GM12878 (cell line): ENCODE data around the gene CALD1. TPM values are rescaled to one million over a fixed set of nuclear protein-coding genes. Genes with fewer than 3 reads are reported as not detected.
A peak's percentile ranks its signal among the peaks of the same experiment; 100 is the strongest.

Source experiments
- ATF2 ChIP-seq: IDR thresholded peaks from 2 replicates; pipeline ENCODE4 v1.6.1; 2012; ENCODE audit warnings: low read length, inconsistent platforms
- CBX5 ChIP-seq: sonication (generic); IDR thresholded peaks from 2 replicates; pipeline ENCODE4 v1.6.1; 2016; ENCODE audit warnings: low read depth, moderate library complexity, mild to moderate bottlenecking, inconsistent platforms
- EED ChIP-seq: sonication (generic); IDR thresholded peaks from 2 replicates; pipeline ENCODE4 v1.6.1; 2016; ENCODE audit warnings: antibody characterized with exemption, low read depth
- EP300 ChIP-seq, 2 experiments: fragments of 150-350 bp in 1 of 2; IDR thresholded peaks; 2 replicates each; pipeline ENCODE4 v1.6.1; 2011 to 2012; ENCODE audit warnings: low read depth in 2 of 2, low read length in 2 of 2, borderline replicate concordance in 1 of 2, improper control_type of control experiment in 1 of 2, inconsistent platforms in 1 of 2; ENCODE audit not compliant: control insufficient read depth in 1 of 2
- HDAC2 ChIP-seq: fragments of 200-600 bp; sonication (generic); IDR thresholded peaks from 2 replicates; pipeline ENCODE4 v1.6.1; 2017
- HDAC6 ChIP-seq: fragments of 200-600 bp; sonication (generic); IDR thresholded peaks from one replicate; pipeline ENCODE4 v1.8.0; 2017; ENCODE audit warnings: antibody characterized with exemption; ENCODE audit not compliant: unreplicated experiment
- JUNB ChIP-seq: IDR thresholded peaks from 2 replicates; pipeline ENCODE4 v1.6.1; 2016; ENCODE audit warnings: antibody characterized with exemption, mild to moderate bottlenecking
- NFIC ChIP-seq: IDR thresholded peaks from 2 replicates; pipeline ENCODE4 v1.6.1; 2012; ENCODE audit warnings: low read depth, mild to moderate bottlenecking, inconsistent platforms, low read length, moderate library complexity
- NRF1 ChIP-seq: conservative IDR thresholded peaks from 2 replicates; pipeline ENCODE4 v1.6.1; 2011; ENCODE audit warnings: mild to moderate bottlenecking, low read depth, low read length, improper control_type of control experiment
- PBX3 ChIP-seq: IDR thresholded peaks from 2 replicates; pipeline ENCODE4 v1.6.1; 2011; ENCODE audit warnings: mild to moderate bottlenecking, low read depth, low read length, moderate library complexity; ENCODE audit not compliant: insufficient replicate concordance
- RFX5 ChIP-seq: IDR thresholded peaks from 2 replicates; pipeline ENCODE4 v1.6.1; 2011; ENCODE audit warnings: low read depth, low read length, improper control_type of control experiment
- STAT3 ChIP-seq: IDR thresholded peaks from 2 replicates; pipeline ENCODE4 v1.6.1; 2011; ENCODE audit warnings: low read depth, low read length, improper control_type of control experiment
- TCF7 ChIP-seq: IDR thresholded peaks from 2 replicates; pipeline ENCODE4 v1.6.1; 2014; ENCODE audit warnings: antibody characterized with exemption, borderline replicate concordance
- USF1 ChIP-seq: IDR thresholded peaks from 2 replicates; pipeline ENCODE4 v1.6.1; 2011; ENCODE audit warnings: borderline replicate concordance, low read depth, mild to moderate bottlenecking, moderate library complexity, mixed read lengths, low read length; ENCODE audit not compliant: insufficient read depth; ENCODE audit errors: extremely low read length
- ZBED1 ChIP-seq: IDR thresholded peaks from 2 replicates; pipeline ENCODE4 v1.6.1; 2016; ENCODE audit warnings: borderline replicate concordance
- ZNF622 ChIP-seq: fragments of 450-650 bp; IDR thresholded peaks from 2 replicates; pipeline ENCODE4 v1.6.1; 2017; ENCODE audit warnings: mild to moderate bottlenecking, inconsistent platforms
- polyA plus RNA-seq, 11 experiments: library from polyadenylated mRNA; depleted of rRNA in 4 of 11; unstranded in 6 of 11; stranded (reverse) in 5 of 11; fragments of >200 nt; fragmentation: Nextera tagmentation in 4 of 11; fragmentation: Illumina TruSeq in 1 of 11; extraction: Ambion mirVana in 4 of 11; extraction: Trizol in 1 of 11; gene quantifications; 1 replicate in 1 of 11; 2 replicates in 10 of 11; pipeline versions ENCODE4 v1.2.1 to v1.2.3, GENCODE V29; 2011 to 2016; ENCODE audit warnings: inconsistent platforms in 2 of 11, missing spikeins in 2 of 11, low read depth in 1 of 11
- total RNA-seq, 4 experiments: library from RNA; depleted of rRNA in 3 of 4; stranded (reverse); fragments of >200 nt in 3 of 4; fragmentation: Illumina TruSeq in 1 of 4; extraction: Trizol in 1 of 4; gene quantifications; 2 replicates each; pipeline versions ENCODE4 v1.2.1 to v1.2.3, GENCODE V29; 2013 to 2021
- TF ChIP-seq, protein P1 (sequence below): IDR thresholded peaks from 2 replicates; pipeline ENCODE4 v1.6.1; 2012; ENCODE audit warnings: improper control_type of control experiment, low read depth, low read length; ENCODE audit not compliant: insufficient replicate concordance
- TF ChIP-seq, protein P2 (sequence below): fragments of 450-650 bp; IDR thresholded peaks from 2 replicates; pipeline ENCODE4 v1.6.1; 2017; ENCODE audit warnings: mild to moderate bottlenecking

Gene CALD1
- total and polyA plus RNA-seq, 10 of the 15 experiments (the other 5 are each of a cell fraction or from before 2014, with no cell fraction given) = 0.03 to 1.3 (median 0.22) TPM

DNA sequence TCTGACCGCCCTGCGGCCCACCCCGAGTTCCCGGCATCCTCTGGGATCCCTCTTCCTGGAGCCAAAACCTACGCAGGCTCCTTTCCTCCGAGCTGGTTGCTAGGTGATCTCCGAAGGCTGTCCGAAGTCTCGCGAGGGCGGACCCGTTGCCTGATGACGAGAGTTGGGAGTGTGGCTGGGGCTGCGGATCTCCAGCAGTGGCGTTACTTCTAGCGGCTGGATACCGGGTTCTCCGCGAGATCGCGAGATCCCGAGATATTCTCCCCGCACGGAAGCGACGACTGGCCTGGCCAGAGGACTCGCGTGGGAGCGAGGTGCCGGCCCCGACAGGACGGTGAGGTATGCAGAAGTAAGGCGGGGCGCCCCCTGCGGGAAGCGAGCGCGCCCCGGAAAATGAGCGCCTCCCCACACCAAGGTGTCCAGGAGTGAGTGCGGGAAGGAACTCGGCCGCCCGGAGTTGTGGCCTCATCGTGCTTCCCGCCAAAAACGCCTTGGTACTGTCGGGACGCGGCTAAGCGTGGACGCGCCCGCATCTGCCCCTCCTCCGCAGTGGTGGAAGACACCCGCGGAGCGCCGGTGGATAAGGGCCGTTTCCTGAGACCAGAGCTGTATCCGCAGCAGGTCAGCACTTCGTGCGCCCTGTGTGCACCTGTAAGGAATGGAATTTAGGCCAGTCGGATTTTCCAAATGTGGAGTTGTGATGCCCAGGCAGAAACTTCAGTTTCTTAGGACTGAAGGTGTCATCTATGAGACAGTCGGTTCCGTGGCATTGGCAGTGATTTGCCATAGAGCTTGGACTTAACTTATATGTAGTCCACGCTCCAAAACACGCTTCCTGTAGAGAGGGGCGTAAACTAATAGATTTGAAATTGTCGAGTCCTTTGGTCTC is 207.2 kb downstream of the CALD1 start, which contains the start of gene AGBL3 (continued):
- peak; percentile 66 for TF ChIP-seq EED
- no peak for TF ChIP-seq JUNB
- TF ChIP-seq ATF2 = no peak
- TF ChIP-seq ZBED1 = no peak
- TF ChIP-seq TCF7 = no peak
- TF ChIP-seq, protein P1, sequence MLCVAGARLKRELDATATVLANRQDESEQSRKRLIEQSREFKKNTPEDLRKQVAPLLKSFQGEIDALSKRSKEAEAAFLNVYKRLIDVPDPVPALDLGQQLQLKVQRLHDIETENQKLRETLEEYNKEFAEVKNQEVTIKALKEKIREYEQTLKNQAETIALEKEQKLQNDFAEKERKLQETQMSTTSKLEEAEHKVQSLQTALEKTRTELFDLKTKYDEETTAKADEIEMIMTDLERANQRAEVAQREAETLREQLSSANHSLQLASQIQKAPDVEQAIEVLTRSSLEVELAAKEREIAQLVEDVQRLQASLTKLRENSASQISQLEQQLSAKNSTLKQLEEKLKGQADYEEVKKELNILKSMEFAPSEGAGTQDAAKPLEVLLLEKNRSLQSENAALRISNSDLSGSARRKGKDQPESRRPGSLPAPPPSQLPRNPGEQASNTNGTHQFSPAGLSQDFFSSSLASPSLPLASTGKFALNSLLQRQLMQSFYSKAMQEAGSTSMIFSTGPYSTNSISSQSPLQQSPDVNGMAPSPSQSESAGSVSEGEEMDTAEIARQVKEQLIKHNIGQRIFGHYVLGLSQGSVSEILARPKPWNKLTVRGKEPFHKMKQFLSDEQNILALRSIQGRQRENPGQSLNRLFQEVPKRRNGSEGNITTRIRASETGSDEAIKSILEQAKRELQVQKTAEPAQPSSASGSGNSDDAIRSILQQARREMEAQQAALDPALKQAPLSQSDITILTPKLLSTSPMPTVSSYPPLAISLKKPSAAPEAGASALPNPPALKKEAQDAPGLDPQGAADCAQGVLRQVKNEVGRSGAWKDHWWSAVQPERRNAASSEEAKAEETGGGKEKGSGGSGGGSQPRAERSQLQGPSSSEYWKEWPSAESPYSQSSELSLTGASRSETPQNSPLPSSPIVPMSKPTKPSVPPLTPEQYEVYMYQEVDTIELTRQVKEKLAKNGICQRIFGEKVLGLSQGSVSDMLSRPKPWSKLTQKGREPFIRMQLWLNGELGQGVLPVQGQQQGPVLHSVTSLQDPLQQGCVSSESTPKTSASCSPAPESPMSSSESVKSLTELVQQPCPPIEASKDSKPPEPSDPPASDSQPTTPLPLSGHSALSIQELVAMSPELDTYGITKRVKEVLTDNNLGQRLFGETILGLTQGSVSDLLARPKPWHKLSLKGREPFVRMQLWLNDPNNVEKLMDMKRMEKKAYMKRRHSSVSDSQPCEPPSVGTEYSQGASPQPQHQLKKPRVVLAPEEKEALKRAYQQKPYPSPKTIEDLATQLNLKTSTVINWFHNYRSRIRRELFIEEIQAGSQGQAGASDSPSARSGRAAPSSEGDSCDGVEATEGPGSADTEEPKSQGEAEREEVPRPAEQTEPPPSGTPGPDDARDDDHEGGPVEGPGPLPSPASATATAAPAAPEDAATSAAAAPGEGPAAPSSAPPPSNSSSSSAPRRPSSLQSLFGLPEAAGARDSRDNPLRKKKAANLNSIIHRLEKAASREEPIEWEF = no peak
- TF ChIP-seq EP300 (IDR thresholded peaks at IDR 0.05; ENCODE audit: borderline replicate concordance in 1 of 2, control insufficient read depth in 1 of 2, low read depth in 2 of 2, low read length in 2 of 2) = peak in 1 of 2 experiments; percentile 41; a peak in 1 of 4 replicates
- no peak for TF ChIP-seq HDAC2
- TF ChIP-seq USF1 = no peak
- TF ChIP-seq PBX3 = no peak
- no peak for TF ChIP-seq STAT3
- no peak for TF ChIP-seq NFIC
- TF ChIP-seq, protein P2, sequence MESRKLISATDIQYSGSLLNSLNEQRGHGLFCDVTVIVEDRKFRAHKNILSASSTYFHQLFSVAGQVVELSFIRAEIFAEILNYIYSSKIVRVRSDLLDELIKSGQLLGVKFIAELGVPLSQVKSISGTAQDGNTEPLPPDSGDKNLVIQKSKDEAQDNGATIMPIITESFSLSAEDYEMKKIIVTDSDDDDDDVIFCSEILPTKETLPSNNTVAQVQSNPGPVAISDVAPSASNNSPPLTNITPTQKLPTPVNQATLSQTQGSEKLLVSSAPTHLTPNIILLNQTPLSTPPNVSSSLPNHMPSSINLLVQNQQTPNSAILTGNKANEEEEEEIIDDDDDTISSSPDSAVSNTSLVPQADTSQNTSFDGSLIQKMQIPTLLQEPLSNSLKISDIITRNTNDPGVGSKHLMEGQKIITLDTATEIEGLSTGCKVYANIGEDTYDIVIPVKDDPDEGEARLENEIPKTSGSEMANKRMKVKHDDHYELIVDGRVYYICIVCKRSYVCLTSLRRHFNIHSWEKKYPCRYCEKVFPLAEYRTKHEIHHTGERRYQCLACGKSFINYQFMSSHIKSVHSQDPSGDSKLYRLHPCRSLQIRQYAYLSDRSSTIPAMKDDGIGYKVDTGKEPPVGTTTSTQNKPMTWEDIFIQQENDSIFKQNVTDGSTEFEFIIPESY = 0 out of 2 replicates have a peak, but pooled peaks have one; percentile 31
- TF ChIP-seq CBX5 = no peak
- no peak for TF ChIP-seq ZNF622
- 0 out of 2 replicates have a peak, but pooled peaks have one; percentile 3 for TF ChIP-seq NRF1
- TF ChIP-seq RFX5 = peak; percentile 75; the same call in 1 of the 2 replicates
- TF ChIP-seq HDAC6 = no peak
